WTC11 (cell line): Measurements from ENCODE around the gene DCHS2.

Experiments
- ATF1 ChIP-seq: sonication (generic); formaldehyde crosslinking; IDR thresholded peaks from 2 replicates; pipeline ENCODE4 v1.8.1; 2023; ENCODE audit warnings: mild to moderate bottlenecking, moderate library complexity, missing genetic modification reagents
- CTCF ChIP-seq: fragments of 200-600 bp; IDR thresholded peaks from 2 replicates; pipeline ENCODE4 v1.8.0; 2022; ENCODE audit warnings: antibody characterized with exemption
- ERG ChIP-seq: fragments of 250-450 bp; sonication (Bioruptor Pico); IDR thresholded peaks from 2 replicates; pipeline ENCODE4 v1.8.0; 2021; ENCODE audit warnings: mild to moderate bottlenecking
- FOXK1 ChIP-seq: sonication (generic); formaldehyde crosslinking; IDR thresholded peaks from 2 replicates; pipeline ENCODE4 v1.8.0; 2022; ENCODE audit warnings: mild to moderate bottlenecking, moderate library complexity, missing genetic modification reagents
- FOXP1 ChIP-seq: sonication (generic); formaldehyde crosslinking; IDR thresholded peaks from 2 replicates; pipeline ENCODE4 v1.8.0; 2022; ENCODE audit warnings: missing genetic modification reagents, mild to moderate bottlenecking, moderate library complexity, borderline replicate concordance
- MAX ChIP-seq: sonication (generic); formaldehyde crosslinking; IDR thresholded peaks from 2 replicates; pipeline ENCODE4 v1.8.0; 2022; ENCODE audit warnings: mild to moderate bottlenecking, missing genetic modification reagents
- ZNF121 ChIP-seq: sonication (generic); formaldehyde crosslinking; IDR thresholded peaks from 2 replicates; pipeline ENCODE4 v1.8.0; 2023; ENCODE audit warnings: missing genetic modification reagents

GRCh38 chr4:154389148-154389547, 102.5 kb downstream of the DCHS2 start:
- TF ChIP-seq MAX (CRISPR knock-in tag): no peak
- no peak for TF ChIP-seq ZNF121 (CRISPR knock-in tag)
- no peak for TF ChIP-seq ATF1
- no peak for TF ChIP-seq FOXK1 (CRISPR knock-in tag)
- TF ChIP-seq CTCF: no peak
- no peak for TF ChIP-seq ERG (CRISPR knock-in tag)
- no peak for TF ChIP-seq FOXP1 (CRISPR knock-in tag)
